SU-DHL-6 (cell line): ENCODE data around the gene UFM1.

ENCODE experiments used
- H2AFZ ChIP-seq: fragments of 200-600 bp; sonication (generic); 2 replicates; pipeline ENCODE4 v1.6.1; 2014; ENCODE audit warnings: low read depth, mild to moderate bottlenecking, moderate library complexity, mixed read lengths, antibody characterized with exemption, low read length; ENCODE audit not compliant: severe bottlenecking
- H3F3A ChIP-seq: fragments of 200-600 bp; shearing (Covaris generic); 2 replicates; pipeline ENCODE4 v1.6.0; 2016; ENCODE audit warnings: antibody characterized with exemption, mild to moderate bottlenecking; ENCODE audit not compliant: insufficient read depth
- H3K27ac ChIP-seq: fragments of 200-600 bp; sonication (generic); 2 replicates; pipeline ENCODE4 v1.5.1; 2016; ENCODE audit warnings: low read depth, mild to moderate bottlenecking, low read length, moderate library complexity, mixed read lengths
- H3K27me3 ChIP-seq: fragments of 200-600 bp; sonication (generic), shearing (Covaris generic); 2 replicates; pipeline ENCODE4 v1.6.0; 2014; ENCODE audit warnings: mild to moderate bottlenecking, low read length
- H3K36me3 ChIP-seq: fragments of 200-600 bp; sonication (generic); 2 replicates; pipeline ENCODE4 v1.6.1; 2014; ENCODE audit warnings: mild to moderate bottlenecking, low read length, mixed read lengths
- H3K4me2 ChIP-seq: fragments of 300-600, 200-600 bp; shearing (Covaris generic), sonication (generic); 2 replicates; pipeline ENCODE4 v1.6.0; 2014; ENCODE audit warnings: low read length, low read depth, mild to moderate bottlenecking; ENCODE audit not compliant: poor library complexity, severe bottlenecking
- H3K4me3 ChIP-seq: fragments of 200-600 bp; sonication (generic); 2 replicates; pipeline ENCODE4 v1.5.1; 2014; ENCODE audit warnings: antibody characterized with exemption, low read length, mild to moderate bottlenecking, mixed read lengths; ENCODE audit not compliant: insufficient read depth, poor library complexity, severe bottlenecking
- H3K79me2 ChIP-seq: fragments of 200-600 bp; sonication (generic); 2 replicates; pipeline ENCODE4 v1.6.1; 2014; ENCODE audit warnings: mild to moderate bottlenecking, low read length, moderate library complexity; ENCODE audit not compliant: insufficient read depth
- H3K9ac ChIP-seq: fragments of 200-600 bp; sonication (generic); 2 replicates; pipeline ENCODE4 v1.7.0; 2014; ENCODE audit warnings: mild to moderate bottlenecking, low read length
- H3K9me2 ChIP-seq: fragments of 200-600 bp; sonication (generic); replicated peaks from 2 replicates; pipeline ENCODE4 v1.6.1; 2014; ENCODE audit warnings: low read length; ENCODE audit not compliant: insufficient read depth
- H3K9me3 ChIP-seq: fragments of 200-600 bp; sonication (generic); 2 replicates; pipeline ENCODE4 v1.6.1; 2014; ENCODE audit warnings: low read length, mixed read lengths; ENCODE audit not compliant: insufficient read depth
- H4K20me1 ChIP-seq: fragments of 200-600 bp; sonication (generic); 2 replicates; pipeline ENCODE4 v1.6.1; 2014; ENCODE audit warnings: low read depth, mild to moderate bottlenecking, antibody characterized with exemption, low read length, moderate library complexity, mixed read lengths
- EZH2phosphoT487 ChIP-seq: fragments of 200-600 bp; sonication (generic), shearing (Covaris generic); conservative IDR thresholded peaks from 2 replicates; pipeline ENCODE4 v1.6.1; 2018; ENCODE audit warnings: mild to moderate bottlenecking, antibody characterized with exemption, low read length, moderate library complexity, mixed read lengths
- TF ChIP-seq, protein P1 (sequence below): fragments of 200-600 bp; sonication (generic); IDR thresholded peaks from one replicate; pipeline ENCODE4 v1.5.1; 2017; ENCODE audit warnings: antibody characterized with exemption, mild to moderate bottlenecking, low read length, moderate library complexity; ENCODE audit not compliant: insufficient read depth, poor library complexity, severe bottlenecking

UFM1 gene

DNA sequence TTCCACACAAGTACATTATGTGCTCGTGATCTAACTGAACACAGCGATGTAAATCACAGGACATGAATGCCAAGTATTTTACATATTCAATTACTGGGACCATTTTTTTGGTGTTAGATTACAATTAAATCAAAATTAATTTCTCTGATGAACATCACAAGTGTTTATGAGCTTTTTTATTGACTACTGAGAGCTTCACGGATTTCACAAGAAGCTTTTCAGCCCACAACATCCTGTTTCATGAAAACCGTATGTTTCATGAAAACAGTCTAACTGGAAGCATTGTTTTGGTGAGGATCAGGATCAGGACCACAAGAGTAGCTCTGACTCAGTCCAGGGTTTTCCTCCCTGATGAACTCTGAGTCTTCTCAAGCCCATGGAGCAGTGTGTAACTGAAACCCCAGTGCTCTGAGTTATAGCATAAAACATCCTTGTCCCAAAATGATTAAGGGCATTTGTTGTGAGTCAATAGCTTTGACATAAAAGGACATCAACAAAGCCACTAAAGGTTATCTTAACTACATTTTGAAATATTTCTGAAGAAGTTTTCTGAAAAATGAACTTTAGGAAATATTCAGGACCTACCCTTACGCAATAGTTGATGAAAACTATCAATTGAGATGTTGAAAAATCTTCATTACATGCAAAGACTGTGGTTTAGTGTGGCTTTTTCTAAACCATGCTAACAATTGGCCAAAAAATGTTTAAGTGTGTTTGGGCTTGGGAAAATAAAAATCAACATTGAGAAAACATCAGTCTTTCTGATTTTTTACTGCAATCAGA lies 49.3 kb downstream of the UFM1 start:
- H3K9ac ChIP-seq: no peak overlapping the region
- no peak overlapping the region for H3K4me3 ChIP-seq
- H2AFZ ChIP-seq: no peak overlapping the region
- no peak overlapping the region for H3K4me2 ChIP-seq
- no peaks in the 10 kb centered on the region for H3K79me2 ChIP-seq
- TF ChIP-seq, protein P1, sequence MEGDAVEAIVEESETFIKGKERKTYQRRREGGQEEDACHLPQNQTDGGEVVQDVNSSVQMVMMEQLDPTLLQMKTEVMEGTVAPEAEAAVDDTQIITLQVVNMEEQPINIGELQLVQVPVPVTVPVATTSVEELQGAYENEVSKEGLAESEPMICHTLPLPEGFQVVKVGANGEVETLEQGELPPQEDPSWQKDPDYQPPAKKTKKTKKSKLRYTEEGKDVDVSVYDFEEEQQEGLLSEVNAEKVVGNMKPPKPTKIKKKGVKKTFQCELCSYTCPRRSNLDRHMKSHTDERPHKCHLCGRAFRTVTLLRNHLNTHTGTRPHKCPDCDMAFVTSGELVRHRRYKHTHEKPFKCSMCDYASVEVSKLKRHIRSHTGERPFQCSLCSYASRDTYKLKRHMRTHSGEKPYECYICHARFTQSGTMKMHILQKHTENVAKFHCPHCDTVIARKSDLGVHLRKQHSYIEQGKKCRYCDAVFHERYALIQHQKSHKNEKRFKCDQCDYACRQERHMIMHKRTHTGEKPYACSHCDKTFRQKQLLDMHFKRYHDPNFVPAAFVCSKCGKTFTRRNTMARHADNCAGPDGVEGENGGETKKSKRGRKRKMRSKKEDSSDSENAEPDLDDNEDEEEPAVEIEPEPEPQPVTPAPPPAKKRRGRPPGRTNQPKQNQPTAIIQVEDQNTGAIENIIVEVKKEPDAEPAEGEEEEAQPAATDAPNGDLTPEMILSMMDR: no peak
- no peaks in the 10 kb centered on the region for H3K36me3 ChIP-seq
- no peaks in the 10 kb centered on the region for H3K27me3 ChIP-seq
- H4K20me1 ChIP-seq: no peaks in the 10 kb centered on the region
- no peak overlapping the region for H3K27ac ChIP-seq
- H3K9me2 ChIP-seq: no peaks in the 10 kb centered on the region
- no peaks in the 10 kb centered on the region for H3K9me3 ChIP-seq
- no peaks in the 10 kb centered on the region for H3F3A ChIP-seq

DNA sequence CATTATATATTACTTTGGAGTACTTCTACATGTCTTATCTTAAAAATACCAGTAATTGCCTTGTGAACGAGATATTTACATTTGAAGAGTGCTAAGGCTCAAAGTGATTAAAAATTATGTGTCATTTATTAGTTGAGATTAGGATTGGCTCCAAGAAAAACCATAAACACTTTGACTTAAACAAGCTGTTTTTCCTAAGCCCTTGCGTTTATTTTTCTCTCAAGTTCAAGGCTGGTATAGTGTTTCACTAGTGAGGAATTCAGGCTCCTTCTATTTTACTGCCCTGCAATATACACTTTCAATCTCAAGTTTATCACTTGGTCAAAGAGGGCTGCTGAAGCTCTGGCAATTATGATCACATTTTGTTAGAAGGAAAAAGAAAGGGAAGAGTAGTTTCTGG lies 49.9 kb downstream of the UFM1 start:
- no peak overlapping the region for H3K4me3 ChIP-seq
- no peaks in the 10 kb centered on the region for H3K79me2 ChIP-seq

DNA sequence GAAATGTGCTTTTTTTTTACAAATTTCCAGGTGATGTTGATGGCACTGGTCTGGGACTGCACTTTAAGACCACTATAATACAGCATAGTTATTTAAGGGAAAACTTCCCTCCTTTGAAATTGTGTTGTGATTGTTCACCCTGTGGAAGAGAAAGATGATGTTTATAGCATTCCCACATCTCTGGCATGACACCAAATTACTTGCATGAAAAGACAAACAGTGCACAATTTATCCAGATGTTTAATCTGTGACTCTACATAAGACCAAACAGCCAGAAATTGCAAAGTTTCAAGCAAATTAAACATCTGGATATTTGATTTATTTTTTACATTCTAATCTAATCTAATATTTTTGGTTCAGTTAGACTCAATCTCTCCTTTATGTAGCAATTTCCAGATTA lies 51.6 kb downstream of the UFM1 start:
- Histone ChIP-seq H3F3A (no peaks in the 10 kb centered on the region), H3K27ac (no peak overlapping the region), H2AFZ (no peak overlapping the region), H3K9me2 (no peaks in the 10 kb centered on the region), H4K20me1 (no peaks in the 10 kb centered on the region), H3K4me3 (no peak overlapping the region), H3K9ac (no peak overlapping the region), H3K36me3 (no peaks in the 10 kb centered on the region), H3K9me3 (no peaks in the 10 kb centered on the region), H3K79me2 (no peaks in the 10 kb centered on the region), H3K27me3 (no peaks in the 10 kb centered on the region), H3K4me2 (no peak overlapping the region)
- TF ChIP-seq EZH2phosphoT487: no peak
- TF ChIP-seq, protein P1: no peak

More for the DNA sequence above, 49.9 kb downstream of the UFM1 start:
- H4K20me1 ChIP-seq: no peaks in the 10 kb centered on the region
- TF ChIP-seq, protein P1: no peak
- TF ChIP-seq EZH2phosphoT487: no peak
- H3K9me3 ChIP-seq: no peaks in the 10 kb centered on the region
- H3K4me2 ChIP-seq: no peak overlapping the region
- no peaks in the 10 kb centered on the region for H3F3A ChIP-seq
- H3K9ac ChIP-seq: no peak overlapping the region
- H3K36me3 ChIP-seq: no peaks in the 10 kb centered on the region
- H3K9me2 ChIP-seq: no peaks in the 10 kb centered on the region
- H3K27me3 ChIP-seq: no peaks in the 10 kb centered on the region
- H2AFZ ChIP-seq: no peak overlapping the region
- H3K27ac ChIP-seq: no peak overlapping the region
